ENCODE data around the gene CUEDC1.

DNA sequence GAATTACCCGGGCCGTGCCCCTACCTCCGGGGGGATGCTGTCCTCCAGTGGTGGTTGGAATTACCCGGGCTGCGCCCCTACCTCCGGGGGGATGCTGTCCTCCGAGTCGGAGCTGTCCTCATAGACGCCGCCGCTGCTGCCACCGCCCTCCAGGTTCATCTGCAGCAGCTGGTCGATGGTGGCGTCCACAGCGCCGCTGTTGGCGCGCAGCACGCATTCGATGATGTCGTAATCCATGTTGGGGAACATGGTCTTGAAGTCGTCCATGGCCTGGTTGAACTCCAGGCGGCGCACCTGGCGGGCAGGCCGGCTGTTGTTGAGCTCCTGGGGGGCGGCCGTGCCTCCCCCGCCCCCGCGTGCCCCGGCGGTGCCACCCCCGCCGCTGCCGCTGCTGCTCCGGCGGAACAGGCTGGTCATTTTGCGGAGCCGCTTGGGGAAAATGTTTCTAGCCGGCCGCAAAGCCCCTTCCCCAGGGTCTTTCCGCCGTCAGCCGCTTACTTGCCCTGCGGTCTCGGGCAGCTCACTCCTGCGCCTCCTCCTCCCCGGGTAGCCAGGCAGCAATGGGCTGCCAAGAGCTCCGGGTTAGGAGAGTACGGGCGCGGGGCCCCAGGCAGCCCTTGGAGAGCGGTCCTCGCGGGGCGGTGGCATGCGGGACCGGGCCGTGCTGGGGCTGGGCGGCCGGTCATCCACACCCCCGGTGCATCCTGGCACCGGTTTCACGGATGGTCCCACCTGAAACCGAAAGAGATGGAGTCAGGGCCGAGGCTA is 69.9 kb downstream of the CUEDC1 start:
- TF ChIP-seq, protein P1, sequence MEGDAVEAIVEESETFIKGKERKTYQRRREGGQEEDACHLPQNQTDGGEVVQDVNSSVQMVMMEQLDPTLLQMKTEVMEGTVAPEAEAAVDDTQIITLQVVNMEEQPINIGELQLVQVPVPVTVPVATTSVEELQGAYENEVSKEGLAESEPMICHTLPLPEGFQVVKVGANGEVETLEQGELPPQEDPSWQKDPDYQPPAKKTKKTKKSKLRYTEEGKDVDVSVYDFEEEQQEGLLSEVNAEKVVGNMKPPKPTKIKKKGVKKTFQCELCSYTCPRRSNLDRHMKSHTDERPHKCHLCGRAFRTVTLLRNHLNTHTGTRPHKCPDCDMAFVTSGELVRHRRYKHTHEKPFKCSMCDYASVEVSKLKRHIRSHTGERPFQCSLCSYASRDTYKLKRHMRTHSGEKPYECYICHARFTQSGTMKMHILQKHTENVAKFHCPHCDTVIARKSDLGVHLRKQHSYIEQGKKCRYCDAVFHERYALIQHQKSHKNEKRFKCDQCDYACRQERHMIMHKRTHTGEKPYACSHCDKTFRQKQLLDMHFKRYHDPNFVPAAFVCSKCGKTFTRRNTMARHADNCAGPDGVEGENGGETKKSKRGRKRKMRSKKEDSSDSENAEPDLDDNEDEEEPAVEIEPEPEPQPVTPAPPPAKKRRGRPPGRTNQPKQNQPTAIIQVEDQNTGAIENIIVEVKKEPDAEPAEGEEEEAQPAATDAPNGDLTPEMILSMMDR (IDR thresholded peaks at IDR 0.05; ENCODE audit: low read depth, low read length) = no peak
- TF ChIP-seq EZH2phosphoT487 (IDR thresholded peaks at IDR 0.05; ENCODE audit: low read depth) = no peak

All from OCI-LY3 (cell line).